ENCODE measurements around the gene ADAMTS7.
"Not testable (repeated sequence)": the region's sequence is repeated elsewhere in the genome, so short reads cannot be mapped to it uniquely, and the experiment has no call there.

The ADAMTS7 gene

DNA sequence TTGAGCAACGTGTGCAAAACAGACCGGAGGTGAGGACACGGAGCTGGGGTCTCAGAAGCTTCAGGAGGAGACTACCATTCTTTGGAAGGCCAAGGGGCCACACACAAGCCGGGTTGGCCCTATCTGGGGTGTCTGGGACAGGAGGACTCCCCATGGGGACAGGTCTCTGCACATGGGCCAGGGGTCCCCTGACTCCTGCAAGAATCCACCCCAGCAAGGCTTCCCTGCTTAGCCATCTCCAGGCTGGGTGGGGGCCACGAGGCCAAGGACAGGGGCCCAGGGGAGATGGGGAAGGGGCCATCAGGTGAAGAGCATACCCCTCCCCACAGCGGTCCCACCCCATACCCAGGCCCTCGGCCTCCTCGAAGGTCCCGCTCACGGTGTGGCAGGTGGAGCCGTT is 38.5 kb downstream of the ADAMTS7 start:
- TF ChIP-seq, protein P1, sequence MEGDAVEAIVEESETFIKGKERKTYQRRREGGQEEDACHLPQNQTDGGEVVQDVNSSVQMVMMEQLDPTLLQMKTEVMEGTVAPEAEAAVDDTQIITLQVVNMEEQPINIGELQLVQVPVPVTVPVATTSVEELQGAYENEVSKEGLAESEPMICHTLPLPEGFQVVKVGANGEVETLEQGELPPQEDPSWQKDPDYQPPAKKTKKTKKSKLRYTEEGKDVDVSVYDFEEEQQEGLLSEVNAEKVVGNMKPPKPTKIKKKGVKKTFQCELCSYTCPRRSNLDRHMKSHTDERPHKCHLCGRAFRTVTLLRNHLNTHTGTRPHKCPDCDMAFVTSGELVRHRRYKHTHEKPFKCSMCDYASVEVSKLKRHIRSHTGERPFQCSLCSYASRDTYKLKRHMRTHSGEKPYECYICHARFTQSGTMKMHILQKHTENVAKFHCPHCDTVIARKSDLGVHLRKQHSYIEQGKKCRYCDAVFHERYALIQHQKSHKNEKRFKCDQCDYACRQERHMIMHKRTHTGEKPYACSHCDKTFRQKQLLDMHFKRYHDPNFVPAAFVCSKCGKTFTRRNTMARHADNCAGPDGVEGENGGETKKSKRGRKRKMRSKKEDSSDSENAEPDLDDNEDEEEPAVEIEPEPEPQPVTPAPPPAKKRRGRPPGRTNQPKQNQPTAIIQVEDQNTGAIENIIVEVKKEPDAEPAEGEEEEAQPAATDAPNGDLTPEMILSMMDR (IDR thresholded peaks at IDR 0.05), result no peak
- TF ChIP-seq ZFX (IDR thresholded peaks at IDR 0.05; ENCODE audit: borderline replicate concordance), result no peak
- no peak overlapping the region for H3K27ac ChIP-seq

DNA sequence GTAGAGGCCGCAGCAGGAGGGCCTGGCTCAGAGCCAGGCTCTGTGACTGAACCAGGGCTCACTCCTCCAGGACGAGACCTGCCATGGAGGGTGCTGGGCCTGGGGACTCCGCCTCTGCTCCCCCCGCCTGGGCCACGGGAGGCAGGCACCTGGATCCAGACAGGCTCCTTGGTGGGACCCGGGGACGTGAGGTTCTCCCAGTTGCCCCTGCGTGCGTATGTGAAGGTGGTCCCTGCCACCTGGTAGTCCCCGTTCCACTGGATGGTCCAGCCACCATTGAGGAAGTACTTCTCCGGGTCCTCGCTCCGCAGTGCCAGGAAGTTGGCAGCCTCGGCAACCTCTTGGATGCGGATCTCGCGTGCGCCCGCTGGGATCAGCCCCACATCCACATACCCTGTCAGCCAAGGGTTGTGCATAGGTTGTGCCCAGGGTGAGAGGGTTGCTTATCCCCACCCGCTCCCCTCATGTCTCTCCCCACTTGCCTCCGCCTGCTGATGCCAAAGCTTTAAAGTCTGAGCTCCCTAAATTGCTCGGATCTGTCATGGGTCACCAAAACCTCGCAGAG is 39.7 kb downstream of the ADAMTS7 start:
- H3K27ac ChIP-seq, result not testable (repeated sequence)

DNA sequence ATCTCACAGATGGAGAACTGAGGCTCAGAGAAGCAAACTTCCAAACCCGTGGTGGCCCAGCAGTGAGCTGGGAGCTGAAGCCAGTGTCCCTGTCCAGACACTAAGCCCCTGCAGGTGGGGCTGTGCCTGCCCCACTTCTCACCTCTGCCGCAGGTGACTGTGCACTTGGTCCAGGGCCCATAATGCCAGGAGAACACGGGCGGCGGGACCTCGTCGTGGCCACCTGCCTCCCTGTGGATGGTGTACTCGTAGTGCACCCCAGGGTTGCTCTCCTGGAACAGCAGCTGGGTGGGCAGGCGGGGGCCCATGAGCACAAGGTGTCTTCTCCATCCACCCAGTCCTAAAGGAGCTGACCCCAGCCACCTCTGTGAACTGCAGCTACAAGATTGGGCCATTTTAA is 40.2 kb downstream of the ADAMTS7 start:
- not testable (repeated sequence) for H3K27ac ChIP-seq

DNA sequence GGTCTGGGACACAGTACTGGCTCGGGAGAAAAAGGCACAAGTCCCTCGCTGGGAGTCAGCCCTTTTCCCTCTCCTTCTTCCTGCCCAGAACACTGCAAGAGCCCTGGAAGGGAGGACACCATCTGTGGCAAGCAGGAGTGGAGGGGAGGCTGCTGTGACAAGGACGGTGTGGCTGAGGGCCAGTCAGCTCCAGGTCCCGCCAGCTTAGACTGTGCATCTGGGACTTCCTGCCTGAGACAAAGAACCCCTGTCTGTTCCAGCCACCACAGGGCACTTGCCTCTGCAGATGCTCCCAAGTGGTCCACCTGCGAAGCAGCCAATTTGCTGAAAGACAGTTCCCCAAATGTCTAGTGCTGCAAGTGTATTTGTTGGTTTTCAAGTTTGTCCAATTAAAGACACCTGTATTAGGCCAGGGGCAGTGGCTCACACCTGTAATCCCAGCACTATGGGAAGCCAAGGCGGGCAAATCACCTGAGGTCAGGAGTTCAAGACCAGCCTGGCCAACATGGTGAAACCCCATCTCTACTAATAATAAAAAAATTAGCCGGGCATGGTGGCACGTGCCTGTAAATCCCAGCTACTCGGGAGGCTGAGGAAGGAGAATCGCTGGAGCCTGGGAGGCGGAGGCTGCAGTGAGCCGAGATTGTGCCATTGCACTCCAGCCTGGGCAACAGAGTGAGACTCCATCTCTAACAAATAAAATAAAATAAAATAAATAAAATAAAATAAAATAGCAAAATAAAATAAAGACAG is 41.6 kb downstream of the ADAMTS7 start:
- H3K27ac ChIP-seq, result not testable (repeated sequence)

DNA sequence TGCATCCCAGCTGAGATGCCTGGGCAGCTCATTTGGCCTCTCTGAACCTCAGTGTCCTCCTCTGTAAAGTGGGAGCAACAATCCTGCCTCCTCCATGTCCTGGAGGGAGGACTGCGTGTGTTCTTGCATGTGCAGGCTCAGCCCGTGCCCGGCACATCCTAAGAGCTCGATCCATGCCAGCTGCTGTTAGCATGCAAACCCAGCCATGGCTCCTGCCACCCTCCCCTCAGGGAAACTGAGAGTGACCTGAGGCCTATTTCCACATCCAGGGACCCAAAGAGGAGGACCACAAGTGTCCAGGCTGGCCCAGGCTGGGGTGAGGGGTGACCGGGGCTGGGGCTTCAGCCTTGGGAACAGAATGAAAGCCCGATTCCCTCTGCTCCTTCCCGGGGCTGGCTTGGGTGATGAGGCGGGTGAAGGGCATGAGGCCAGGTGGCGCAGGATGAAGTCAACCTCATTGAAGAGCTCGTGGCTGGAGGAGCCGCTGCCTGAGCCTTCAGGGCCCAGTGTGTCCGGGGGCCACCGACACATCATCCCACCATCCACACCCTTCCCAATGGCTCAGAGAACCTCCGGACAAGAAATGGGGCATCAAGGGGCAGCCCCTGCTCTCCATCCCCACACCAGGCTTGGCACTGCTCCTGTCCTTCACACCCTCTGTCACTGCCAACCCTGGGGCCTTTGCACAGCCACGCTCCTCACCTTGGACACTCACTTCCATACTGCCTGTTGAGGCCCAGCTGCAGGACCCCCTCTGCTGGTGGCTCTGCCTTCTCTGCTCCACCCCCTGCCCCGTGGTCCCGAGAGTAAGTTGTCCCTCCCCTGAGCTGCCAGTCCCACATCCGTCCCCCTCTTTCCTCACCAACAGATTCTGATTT is 42.5 kb downstream of the ADAMTS7 start:
- TF ChIP-seq ZFX (IDR thresholded peaks at IDR 0.05; ENCODE audit: borderline replicate concordance), result no peak
- TF ChIP-seq, protein P1 (IDR thresholded peaks at IDR 0.05), result no peak
- H3K27ac ChIP-seq, result no peak overlapping the region

DNA sequence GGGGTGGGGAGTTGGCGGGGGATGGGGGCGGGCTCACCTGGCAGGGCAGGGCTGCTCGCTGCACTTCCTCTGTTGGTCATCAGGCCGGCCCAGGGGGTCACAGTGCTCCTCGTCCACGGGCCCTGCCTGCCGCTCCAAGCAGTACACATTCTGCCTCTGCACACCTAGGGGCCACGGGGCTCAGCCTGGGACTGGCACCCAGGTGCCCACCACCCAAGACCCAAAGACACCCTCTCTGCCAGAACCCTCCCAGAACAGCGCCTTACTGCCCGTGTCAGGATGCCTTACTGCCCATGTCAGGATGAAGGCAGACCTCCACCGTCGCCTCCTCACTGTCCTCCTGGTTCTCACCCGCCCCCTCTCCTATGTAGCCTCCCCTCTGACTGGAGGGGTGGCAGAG is 43.2 kb downstream of the ADAMTS7 start:
- H3K27ac ChIP-seq, result no peak overlapping the region
- TF ChIP-seq, protein P1 (IDR thresholded peaks at IDR 0.05), result no peak
- no peak for TF ChIP-seq ZFX (IDR thresholded peaks at IDR 0.05; ENCODE audit: borderline replicate concordance)

DNA sequence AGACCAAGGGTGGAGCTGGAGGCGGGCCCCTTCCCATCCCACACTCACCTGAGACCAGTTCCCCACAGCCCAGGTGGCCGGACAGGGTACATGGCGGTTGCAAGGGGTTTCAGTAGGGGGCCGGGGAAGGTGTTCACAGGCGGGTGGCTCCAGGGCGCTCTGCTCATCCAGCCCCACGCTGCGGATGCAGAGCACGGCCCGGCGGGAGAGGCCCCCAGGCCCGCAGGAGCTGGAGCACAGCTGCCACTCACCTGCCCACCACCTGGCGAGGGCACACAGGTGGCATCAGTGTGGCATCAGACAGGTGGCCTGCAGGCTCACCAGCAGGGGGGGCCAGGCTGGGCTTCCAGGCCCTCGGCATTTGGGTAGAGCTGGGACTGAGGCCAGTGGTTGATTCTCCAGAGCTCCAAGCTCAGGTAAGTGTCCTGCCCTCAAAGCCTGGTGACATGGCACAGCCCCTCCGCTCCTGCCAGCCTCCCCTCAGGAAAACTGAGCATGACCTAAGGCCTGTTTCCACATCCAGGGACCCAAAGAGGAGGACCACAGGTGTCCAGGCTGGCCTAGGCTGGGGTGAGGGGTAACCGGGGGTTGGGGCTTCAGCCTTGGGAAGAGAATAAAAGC is 43.8 kb downstream of the ADAMTS7 start:
- TF ChIP-seq, protein P1 (IDR thresholded peaks at IDR 0.05), result peak; percentile 5; the same call in 1 of the 2 replicates
- TF ChIP-seq ZFX (IDR thresholded peaks at IDR 0.05; ENCODE audit: borderline replicate concordance), result no peak
- H3K27ac ChIP-seq, result no peak overlapping the region

DNA sequence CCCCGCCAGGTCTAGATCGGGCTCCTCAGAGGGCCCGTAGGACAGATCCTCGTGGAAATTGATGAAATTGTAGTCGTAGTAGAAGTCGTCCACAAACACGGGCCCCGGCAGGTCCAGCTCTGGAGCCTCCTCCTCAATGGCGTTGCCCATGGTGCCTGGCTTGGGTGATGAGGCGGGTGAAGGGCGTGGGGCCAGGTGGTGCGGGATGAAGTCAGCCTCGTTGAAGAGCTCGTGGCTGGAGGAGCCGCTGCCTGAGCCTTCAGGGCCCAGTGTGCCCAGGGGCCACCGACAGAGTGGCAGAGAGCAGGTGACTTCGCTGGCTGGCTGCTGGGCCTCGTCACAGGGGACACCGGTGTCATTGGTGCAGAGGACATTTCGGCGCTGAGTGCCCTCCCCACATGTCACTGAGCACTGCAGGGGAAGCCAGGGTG is 44.6 kb downstream of the ADAMTS7 start:
- H3K27ac ChIP-seq, result not testable (repeated sequence)

DNA sequence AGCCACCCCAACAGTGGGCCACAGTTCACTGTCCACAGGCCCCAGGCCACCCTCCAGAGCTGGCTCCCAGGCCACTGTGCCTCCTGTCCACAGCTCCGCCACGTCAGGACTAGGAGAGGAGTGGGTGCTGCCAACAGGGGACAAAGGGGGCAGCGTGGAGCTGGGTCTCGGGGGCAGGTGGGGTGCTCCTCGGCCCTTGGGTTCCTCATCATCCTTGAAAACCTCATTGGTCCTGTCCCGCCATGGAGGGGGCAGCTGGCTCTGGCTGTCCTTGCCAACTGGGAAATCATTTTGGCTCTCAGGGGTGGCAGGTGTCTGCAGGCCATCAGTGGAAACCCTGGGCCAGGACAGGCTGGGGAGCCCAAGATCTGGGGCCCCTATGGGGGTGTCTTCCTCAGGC is 45.2 kb downstream of the ADAMTS7 start:
- TF ChIP-seq, protein P1 (IDR thresholded peaks at IDR 0.05), result no peak
- TF ChIP-seq ZFX (IDR thresholded peaks at IDR 0.05; ENCODE audit: borderline replicate concordance), result no peak
- H3K27ac ChIP-seq, result no peak overlapping the region

DNA sequence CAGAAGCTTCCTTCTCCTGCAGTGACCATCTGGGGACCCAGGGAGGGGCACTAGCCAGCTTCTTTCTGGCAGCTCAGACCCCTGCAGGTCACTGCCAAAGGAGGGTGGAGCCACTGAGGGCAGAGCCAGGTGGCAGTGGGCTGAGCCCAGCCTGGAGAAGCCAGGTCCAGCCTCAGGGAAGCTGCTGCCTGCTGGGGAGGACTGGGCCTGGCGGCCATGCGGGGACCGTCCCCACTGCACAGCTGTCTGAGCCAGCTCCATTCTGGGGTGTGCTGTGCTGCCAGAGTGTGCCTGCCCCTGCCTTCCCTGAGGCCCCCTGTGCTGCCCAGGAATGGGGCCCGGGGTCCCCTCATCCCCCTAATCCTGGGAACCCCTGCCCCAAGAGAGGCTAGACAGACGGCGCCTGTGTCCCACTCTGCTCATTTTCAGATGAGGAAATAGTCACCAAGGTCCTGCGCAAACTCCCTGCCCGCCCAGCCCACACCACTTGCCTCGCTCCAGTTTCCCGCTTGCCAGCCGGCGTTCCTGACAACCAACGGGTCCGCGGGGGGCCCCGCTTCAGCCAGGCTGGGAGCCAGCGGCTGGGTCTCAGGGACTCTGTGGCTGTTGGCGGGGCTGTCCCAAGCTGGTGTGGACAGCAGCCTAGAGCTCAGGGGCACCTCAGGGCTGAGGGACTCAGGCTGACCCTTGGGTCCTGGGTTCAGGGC is 46.0 kb downstream of the ADAMTS7 start:
- H3K27ac ChIP-seq, result not testable (repeated sequence)

DNA sequence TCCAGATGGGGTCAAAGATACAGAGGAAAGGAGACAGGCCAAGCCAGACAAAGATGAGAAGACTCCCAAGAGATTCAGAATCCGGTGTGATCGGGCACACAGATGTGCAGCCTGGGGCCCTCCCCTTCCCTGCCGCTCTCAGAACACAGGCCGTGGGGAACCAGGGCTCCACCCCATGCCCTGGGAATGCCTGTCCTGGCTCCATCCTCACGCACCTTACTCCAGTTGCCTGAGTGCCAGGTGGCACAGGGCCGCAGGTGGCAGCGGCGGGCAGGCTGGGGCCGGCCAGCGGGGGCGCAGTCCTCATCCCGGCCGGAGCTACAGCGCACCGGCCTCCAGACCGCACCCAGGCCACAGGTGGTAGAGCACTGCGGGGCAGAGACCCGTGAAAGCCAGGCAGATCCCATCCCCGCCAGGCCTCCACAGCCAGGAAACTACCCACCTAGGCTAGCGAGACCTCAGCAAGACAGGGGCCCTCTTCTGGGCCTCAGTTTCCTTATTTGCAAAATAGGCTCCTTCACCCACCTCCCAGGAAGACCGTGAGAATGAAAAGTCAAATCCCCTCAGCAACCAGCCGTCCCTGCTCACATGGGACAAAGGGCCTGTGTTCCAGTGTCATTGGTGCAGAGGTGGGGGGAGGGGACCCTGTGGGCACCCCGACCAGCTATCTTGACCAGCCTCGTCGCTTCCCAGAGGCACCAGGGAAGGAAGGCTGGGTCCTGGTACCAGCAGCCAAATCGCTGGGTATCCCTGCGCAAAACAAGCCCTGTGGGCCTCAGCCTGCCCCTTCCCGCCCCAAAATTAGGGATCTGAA is 46.7 kb downstream of the ADAMTS7 start:
- not testable (repeated sequence) for H3K27ac ChIP-seq

Data from 22Rv1 (cell line).